ENCODE measurements around the gene PDSS2. TPM values are rescaled to one million over a fixed set of nuclear protein-coding genes. Genes with fewer than 3 reads are reported as not detected.
A peak's percentile ranks its signal among the peaks of the same experiment; 100 is the strongest.
"Not testable (repeated sequence)": the region's sequence is repeated elsewhere in the genome, so short reads cannot be mapped to it uniquely, and the experiment has no call there.

The PDSS2 gene
- polyA plus RNA-seq, 3 donors, result 17.8 to 19.2 (median 17.9) TPM

GRCh38 chr6:107128577-107128976 is 330.8 kb downstream of the PDSS2 start:
- DNase-seq (ENCODE audit: low read depth in 3 of 3, low spot score in 2 of 3), result no peak

- DNase-seq (ENCODE audit: low read depth in 3 of 3, low spot score in 2 of 3), result no peak
These were observed 331.2 kb downstream of the PDSS2 start for GRCh38 chr6:107128175-107128574.

- DNase-seq (ENCODE audit: low read depth in 3 of 3, low spot score in 2 of 3), result no peak
These were observed 333.6 kb downstream of the PDSS2 start for GRCh38 chr6:107125771-107126170.

- DNase-seq (ENCODE audit: low read depth in 3 of 3, low spot score in 2 of 3), result no peak
These were observed 334.4 kb downstream of the PDSS2 start for GRCh38 chr6:107124934-107125348.

- DNase-seq (ENCODE audit: low read depth in 3 of 3, low spot score in 2 of 3), result no peak
These were observed 335.9 kb downstream of the PDSS2 start for GRCh38 chr6:107123501-107123900.

- DNase-seq (ENCODE audit: low read depth in 3 of 3, low spot score in 2 of 3), result no peak
These were observed 336.6 kb downstream of the PDSS2 start for GRCh38 chr6:107122748-107123147.

- DNase-seq (ENCODE audit: low read depth in 3 of 3, low spot score in 2 of 3), result no peak
These were observed 337.3 kb downstream of the PDSS2 start for GRCh38 chr6:107121964-107122495.

- DNase-seq (ENCODE audit: low read depth in 3 of 3, low spot score in 2 of 3), result no peak
These were observed 338.1 kb downstream of the PDSS2 start for GRCh38 chr6:107121266-107121665.

- no peak for DNase-seq (ENCODE audit: low read depth in 3 of 3, low spot score in 2 of 3)
These were observed 339.0 kb downstream of the PDSS2 start for GRCh38 chr6:107120404-107120803.

- no peak for DNase-seq (ENCODE audit: low read depth in 3 of 3, low spot score in 2 of 3)
These were observed 340.4 kb downstream of the PDSS2 start for GRCh38 chr6:107118976-107119375.

- DNase-seq (ENCODE audit: low read depth in 3 of 3, low spot score in 2 of 3), result not testable (repeated sequence)
These were observed 340.8 kb downstream of the PDSS2 start for GRCh38 chr6:107118540-107118939.

- DNase-seq (ENCODE audit: low read depth in 3 of 3, low spot score in 2 of 3), result no peak
These were observed 342.4 kb downstream of the PDSS2 start for GRCh38 chr6:107116931-107117330.

- DNase-seq (ENCODE audit: low read depth in 3 of 3, low spot score in 2 of 3), result peak in 1 of 3 donors; percentile 31
These were observed 343.0 kb downstream of the PDSS2 start for GRCh38 chr6:107116328-107116892.

GRCh38 chr6:107115695-107116327 is 343.6 kb downstream of the PDSS2 start:
- peak in 2 of 3 donors; percentile 44 to 54 for DNase-seq (ENCODE audit: low read depth in 3 of 3, low spot score in 2 of 3)

GRCh38 chr6:107114926-107115694 is 344.3 kb downstream of the PDSS2 start, which contains the start of gene BEND3:
Gene BEND3 (minus strand): TSS chr6:107115515. CDS start chr6:107099285, 16,230 bp downstream.
- no peak for DNase-seq (ENCODE audit: low read depth in 3 of 3, low spot score in 2 of 3)

GRCh38 chr6:107114213-107114925 is 345.0 kb downstream of the PDSS2 start:
- DNase-seq (ENCODE audit: low read depth in 3 of 3, low spot score in 2 of 3), result peak; percentile 63 to 72 (median 72)

GRCh38 chr6:107110200-107110599 is 349.2 kb downstream of the PDSS2 start:
- DNase-seq (ENCODE audit: low read depth in 3 of 3, low spot score in 2 of 3), result no peak

GRCh38 chr6:107108201-107108890 is 351.0 kb downstream of the PDSS2 start:
- no peak for DNase-seq (ENCODE audit: low read depth in 3 of 3, low spot score in 2 of 3)

- DNase-seq (ENCODE audit: low read depth in 3 of 3, low spot score in 2 of 3), result no peak
These were observed 351.6 kb downstream of the PDSS2 start for GRCh38 chr6:107107791-107108190.

- no peak for DNase-seq (ENCODE audit: low read depth in 3 of 3, low spot score in 2 of 3)
These were observed 353.2 kb downstream of the PDSS2 start for GRCh38 chr6:107106165-107106564.

Data from right renal cortex interstitium (tissue), 3 donors.